Erythroblast (primary cell): ENCODE data around the gene CACNA1H.

ENCODE experiments used
- GATA1 ChIP-seq: IDR thresholded peaks from 2 replicates; pipeline ENCODE4 v1.6.1; 2011; ENCODE audit warnings: low read depth, mild to moderate bottlenecking, control low read depth, low read length, moderate library complexity
- POLR2A ChIP-seq: IDR thresholded peaks from 2 replicates; pipeline ENCODE4 v1.6.1; 2011; ENCODE audit warnings: mild to moderate bottlenecking, low read length

DNA sequence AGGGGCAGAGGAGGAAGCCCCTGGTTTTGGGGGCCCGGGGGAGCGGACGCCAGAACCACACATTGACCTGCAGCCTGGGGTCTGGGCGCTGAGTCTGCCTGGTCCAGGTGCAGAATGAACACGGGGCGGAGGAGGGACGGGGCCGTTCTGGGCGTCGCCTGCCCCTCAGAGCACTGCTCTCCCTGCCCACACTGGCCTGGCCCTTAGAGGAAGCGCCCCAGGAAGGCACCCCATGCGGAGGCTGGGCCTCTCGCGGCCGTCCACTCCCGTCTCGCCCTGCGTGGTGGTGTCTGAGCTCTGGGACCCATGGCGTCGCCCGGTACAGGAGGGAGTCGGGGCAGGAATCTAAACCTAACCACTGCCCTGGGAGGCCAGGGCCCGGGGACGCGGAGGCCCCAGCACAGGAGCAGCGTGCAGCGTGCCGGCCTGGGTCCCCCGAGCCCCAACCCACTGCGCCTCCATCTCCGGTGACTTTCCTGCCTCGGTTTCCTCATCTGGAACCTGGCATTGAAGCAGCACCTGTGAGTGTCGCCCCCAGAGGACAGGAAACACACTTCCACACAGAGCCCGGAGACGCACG lies 107.3 kb downstream of the CACNA1H start:
- TF ChIP-seq POLR2A (no peak), GATA1 (no peak)
